HL-60 (cell line): Measurements from ENCODE around the gene METTL18.

Experiments
- DNase-seq, 2 experiments: peaks; one replicate each; pipeline ENCODE4 v3.0.0-alpha.2; 2010 to 2020; ENCODE audit warnings: low read depth in 1 of 2, low spot score in 1 of 2
- H3K27ac ChIP-seq: fragments of 250-450 bp; sonication (Bioruptor Pico); replicated peaks from 2 replicates; pipeline ENCODE4 v1.5.1; 2020; ENCODE audit warnings: mild to moderate bottlenecking, moderate library complexity
- H3K27me3 ChIP-seq: fragments of 250-450 bp; sonication (Bioruptor Pico); 2 replicates; pipeline ENCODE4 v1.5.1; 2021; ENCODE audit warnings: mild to moderate bottlenecking, moderate library complexity; ENCODE audit not compliant: insufficient read depth, poor library complexity, severe bottlenecking
- H3K4me3 ChIP-seq: replicated peaks from 2 replicates; pipeline ENCODE4 v1.5.1; 2011; ENCODE audit warnings: mild to moderate bottlenecking, control low read depth, low read length; ENCODE audit not compliant: insufficient read depth
- CTCF ChIP-seq: IDR thresholded peaks from one replicate; pipeline ENCODE4 v1.5.1; 2011; ENCODE audit warnings: low read length, control low read depth, inconsistent platforms; ENCODE audit not compliant: insufficient read depth
- GABPA ChIP-seq: IDR thresholded peaks from 2 replicates; pipeline ENCODE4 v1.6.1; 2012; ENCODE audit warnings: low read depth
- POLR2AphosphoS5 ChIP-seq: IDR thresholded peaks from 2 replicates; pipeline ENCODE4 v1.6.1; 2012; ENCODE audit warnings: low read depth
- REST ChIP-seq: IDR thresholded peaks from 2 replicates; pipeline ENCODE4 v1.6.1; 2012; ENCODE audit warnings: low read depth; ENCODE audit not compliant: insufficient replicate concordance
- SPI1 ChIP-seq: IDR thresholded peaks from 2 replicates; pipeline ENCODE4 v1.6.1; 2012; ENCODE audit warnings: low read depth, mild to moderate bottlenecking, borderline replicate concordance

Gene METTL18

GRCh38 chr1:169835647-169836046, 40.9 kb upstream of the METTL18 start:
- H3K4me3 ChIP-seq = no peak overlapping the region
- TF ChIP-seq GABPA (no peak), POLR2AphosphoS5 (no peak), REST (no peak), SPI1 (no peak), CTCF (no peak)
- no peaks in the 10 kb centered on the region for H3K27me3 ChIP-seq
- DNase-seq = no peak
- H3K27ac ChIP-seq = no peak overlapping the region

- Histone ChIP-seq H3K27ac (no peak overlapping the region), H3K27me3 (no peaks in the 10 kb centered on the region), H3K4me3 (no peak overlapping the region)
- DNase-seq = no peak
- TF ChIP-seq SPI1 (no peak), GABPA (no peak), POLR2AphosphoS5 (no peak), CTCF (no peak), REST (no peak)
These were observed 40.2 kb upstream of the METTL18 start for GRCh38 chr1:169834869-169835268.

- Histone ChIP-seq H3K4me3 (no peak overlapping the region), H3K27ac (no peak overlapping the region), H3K27me3 (no peaks in the 10 kb centered on the region)
- DNase-seq = no peak
- TF ChIP-seq CTCF (no peak), GABPA (no peak), REST (no peak), POLR2AphosphoS5 (no peak), SPI1 (no peak)
These were observed 38.6 kb upstream of the METTL18 start for GRCh38 chr1:169833179-169833901.
